Embryonic facial prominence (tissue), 1 donor: ENCODE data around the gene SMARCAL1.

Source experiments
- DNase-seq: peaks from one replicate; pipeline ENCODE4 v3.0.0-alpha.2; 2016; ENCODE audit errors: extremely low spot score

SMARCAL1 gene

GRCh38 chr2:216475767-216476166 lies 63.5 kb downstream of the SMARCAL1 start:
- no peak for DNase-seq

- no peak for DNase-seq
Measured at GRCh38 chr2:216477283-216478035, 65.2 kb downstream of the SMARCAL1 start.

- DNase-seq = no peak
Measured at GRCh38 chr2:216478151-216478550, 65.9 kb downstream of the SMARCAL1 start.

- DNase-seq = no peak
Measured at GRCh38 chr2:216478791-216479190, 66.5 kb downstream of the SMARCAL1 start.

GRCh38 chr2:216480221-216480620 lies 67.9 kb downstream of the SMARCAL1 start:
- DNase-seq = no peak

- no peak for DNase-seq
Measured at GRCh38 chr2:216482640-216483039, 70.4 kb downstream of the SMARCAL1 start.

- no peak for DNase-seq
Measured at GRCh38 chr2:216485237-216485636, 73.0 kb downstream of the SMARCAL1 start.

GRCh38 chr2:216485745-216486144 lies 73.5 kb downstream of the SMARCAL1 start:
- no peak for DNase-seq

GRCh38 chr2:216486271-216486670 lies 74.0 kb downstream of the SMARCAL1 start:
- DNase-seq = no peak

GRCh38 chr2:216486708-216487107 lies 74.4 kb downstream of the SMARCAL1 start:
- no peak for DNase-seq

- no peak for DNase-seq
Measured at GRCh38 chr2:216490061-216490460, 77.8 kb downstream of the SMARCAL1 start.

GRCh38 chr2:216491793-216492596 lies 79.7 kb downstream of the SMARCAL1 start:
- no peak for DNase-seq

GRCh38 chr2:216492597-216493333 lies 80.5 kb downstream of the SMARCAL1 start:
- DNase-seq = no peak

GRCh38 chr2:216493334-216493685 lies 81.0 kb downstream of the SMARCAL1 start:
- no peak for DNase-seq

GRCh38 chr2:216495656-216496055 lies 83.4 kb downstream of the SMARCAL1 start:
- DNase-seq = no peak

GRCh38 chr2:216497382-216498069 lies 85.2 kb downstream of the SMARCAL1 start:
- DNase-seq = no peak

- no peak for DNase-seq
Measured at GRCh38 chr2:216498070-216498378, 85.7 kb downstream of the SMARCAL1 start.

GRCh38 chr2:216498379-216499352 lies 86.4 kb downstream of the SMARCAL1 start, which contains the start of gene RPL37A:
Gene RPL37A (plus strand): TSS chr2:216498844. CDS start chr2:216498875, 31 bp downstream.
- peak; percentile 94 for DNase-seq

- no peak for DNase-seq
Measured at GRCh38 chr2:216499641-216500218, 87.4 kb downstream of the SMARCAL1 start.

GRCh38 chr2:216500572-216500971 lies 88.3 kb downstream of the SMARCAL1 start:
- no peak for DNase-seq
